ENCODE data around the gene PTF1A. TPM values are rescaled to one million over a fixed set of nuclear protein-coding genes. Genes with fewer than 3 reads are reported as not detected.

PTF1A gene
- total RNA-seq, 2 experiments from 2014 or later: not detected

DNA sequence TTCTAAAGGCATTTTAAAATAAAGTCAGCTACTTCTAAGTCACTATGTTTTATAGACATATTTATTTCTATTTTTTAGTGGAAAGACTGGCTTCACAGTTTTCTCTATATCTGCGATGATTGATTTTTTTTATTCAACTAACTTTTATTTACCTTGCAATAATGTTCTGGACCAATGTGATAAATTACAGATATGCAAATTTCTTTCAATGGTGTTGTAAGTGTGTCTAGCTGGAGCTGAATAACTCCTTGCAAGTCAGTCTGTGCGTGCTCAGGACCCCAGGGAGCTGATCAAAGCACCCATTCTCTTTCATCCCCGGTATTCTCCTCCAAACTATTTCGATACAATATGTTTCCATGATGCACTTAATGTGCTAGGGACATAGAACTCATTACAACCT lies 9.7 kb downstream of the PTF1A start:
- H3K27ac Mint-ChIP-seq: no peak overlapping the region
- H3K36me3 Mint-ChIP-seq (ENCODE audit: low read depth): no peaks in the 10 kb centered on the region

DNA sequence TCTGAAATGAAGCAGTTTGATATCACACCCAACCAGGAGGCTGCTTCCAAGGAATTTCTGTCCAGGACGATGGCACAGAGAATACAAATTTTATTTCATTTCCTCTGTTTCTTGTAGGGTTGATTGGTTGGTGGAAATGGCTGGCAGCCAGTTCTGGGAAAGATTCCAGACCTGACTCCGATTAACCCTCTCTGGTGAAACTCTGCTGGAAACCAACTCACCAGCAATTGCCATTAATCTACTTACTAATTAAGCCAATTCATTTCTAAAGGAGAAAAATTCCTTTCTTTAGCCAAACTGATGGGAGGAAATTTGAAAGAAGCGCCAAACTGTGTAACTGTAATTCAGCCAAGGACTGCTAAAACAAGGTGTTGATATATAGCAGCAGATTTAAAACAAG lies 10.7 kb downstream of the PTF1A start:
- Mint-ChIP-seq H3K4me3 (no peak overlapping the region), H3K27me3 (peaks cover 54% of the 10 kb centered on the region), H3K9me3 (no peaks in the 10 kb centered on the region), H3K36me3 (ENCODE audit: low read depth) (no peaks in the 10 kb centered on the region), H3K27ac (no peak overlapping the region), H3K4me1 (ENCODE audit: low read depth) (no peaks in the 10 kb centered on the region)
- DNase-seq (no peak), ATAC-seq (no peak)
- intact Hi-C loops (cut with micrococcal nuclease): no loop called here
- POLR2A ChIA-PET: no interaction called here
- CTCF ChIA-PET: interaction anchor here (1.8 kb wide), 1 partner anchor 44 kb away, joined by 7 read pairs; no protein-coding TSS in a partner anchor
- TF ChIP-seq, protein P1, sequence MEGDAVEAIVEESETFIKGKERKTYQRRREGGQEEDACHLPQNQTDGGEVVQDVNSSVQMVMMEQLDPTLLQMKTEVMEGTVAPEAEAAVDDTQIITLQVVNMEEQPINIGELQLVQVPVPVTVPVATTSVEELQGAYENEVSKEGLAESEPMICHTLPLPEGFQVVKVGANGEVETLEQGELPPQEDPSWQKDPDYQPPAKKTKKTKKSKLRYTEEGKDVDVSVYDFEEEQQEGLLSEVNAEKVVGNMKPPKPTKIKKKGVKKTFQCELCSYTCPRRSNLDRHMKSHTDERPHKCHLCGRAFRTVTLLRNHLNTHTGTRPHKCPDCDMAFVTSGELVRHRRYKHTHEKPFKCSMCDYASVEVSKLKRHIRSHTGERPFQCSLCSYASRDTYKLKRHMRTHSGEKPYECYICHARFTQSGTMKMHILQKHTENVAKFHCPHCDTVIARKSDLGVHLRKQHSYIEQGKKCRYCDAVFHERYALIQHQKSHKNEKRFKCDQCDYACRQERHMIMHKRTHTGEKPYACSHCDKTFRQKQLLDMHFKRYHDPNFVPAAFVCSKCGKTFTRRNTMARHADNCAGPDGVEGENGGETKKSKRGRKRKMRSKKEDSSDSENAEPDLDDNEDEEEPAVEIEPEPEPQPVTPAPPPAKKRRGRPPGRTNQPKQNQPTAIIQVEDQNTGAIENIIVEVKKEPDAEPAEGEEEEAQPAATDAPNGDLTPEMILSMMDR (IDR thresholded peaks at IDR 0.05): no peak

More for the DNA sequence above, 9.7 kb downstream of the PTF1A start:
- DNase-seq (no peak), ATAC-seq (no peak)
- intact Hi-C loops (cut with micrococcal nuclease): no loop called here
- CTCF ChIA-PET: interaction anchor here (1.3 to 1.8 kb wide), 2 partner anchors 44 to 93 kb away, joined by 3 to 7 read pairs; no protein-coding TSS in a partner anchor
- TF ChIP-seq, protein P1 (IDR thresholded peaks at IDR 0.05): no peak
- Mint-ChIP-seq H3K27me3 (peaks cover 59% of the 10 kb centered on the region), H3K4me1 (ENCODE audit: low read depth) (no peaks in the 10 kb centered on the region), H3K9me3 (no peaks in the 10 kb centered on the region), H3K4me3 (no peak overlapping the region)
- POLR2A ChIA-PET: no interaction called here

DNA sequence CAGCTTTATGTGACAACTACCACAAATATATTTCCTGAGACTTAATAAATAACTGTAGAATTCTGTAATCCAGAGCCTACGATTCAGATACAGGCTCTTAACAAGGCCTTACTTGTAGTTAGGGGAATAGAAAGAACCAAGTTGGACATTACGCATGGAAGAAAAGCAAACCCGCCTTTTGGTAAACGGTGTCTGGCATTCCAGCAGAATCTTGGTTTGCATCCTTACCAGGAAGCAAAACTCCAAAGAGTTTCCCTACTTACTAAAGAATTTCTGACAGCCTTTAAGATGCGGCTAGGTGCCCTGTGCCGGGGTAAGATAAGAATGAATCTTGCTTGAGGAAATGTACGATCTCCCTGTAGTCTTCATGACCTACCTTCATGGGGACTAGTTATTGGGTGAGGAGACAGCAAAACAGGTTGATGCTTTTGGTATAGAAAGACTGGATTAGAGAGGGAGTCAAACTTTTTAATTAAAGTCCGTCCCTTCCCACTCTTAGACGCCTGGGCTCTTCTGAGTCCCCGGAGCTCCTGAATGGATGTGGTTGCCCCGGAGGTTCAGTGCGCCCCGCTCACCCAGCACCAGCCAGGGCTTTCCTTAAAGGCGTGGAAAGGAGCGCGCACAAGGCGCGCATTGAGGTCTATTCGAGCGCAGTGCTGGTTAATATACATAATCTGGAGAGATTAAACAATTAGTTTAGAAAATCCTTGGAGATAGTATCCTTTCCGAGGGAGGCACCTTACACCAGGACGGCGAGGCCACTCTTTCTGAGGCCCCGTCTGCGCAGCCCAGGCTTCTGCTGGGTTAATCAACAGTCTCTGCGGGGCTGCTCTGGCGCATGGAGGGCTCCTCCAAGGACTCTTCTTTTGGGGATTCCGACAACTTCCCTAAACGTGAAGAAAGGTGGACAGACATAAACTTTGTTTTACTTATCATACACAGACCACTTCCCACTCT lies 11.5 kb downstream of the PTF1A start:
- intact Hi-C loops (cut with micrococcal nuclease): no loop called here
- ATAC-seq (no peak), DNase-seq (no peak)
- TF ChIP-seq, protein P1 (IDR thresholded peaks at IDR 0.05): no peak
- Mint-ChIP-seq H3K9me3 (no peaks in the 10 kb centered on the region), H3K36me3 (ENCODE audit: low read depth) (no peaks in the 10 kb centered on the region), H3K4me1 (ENCODE audit: low read depth) (no peaks in the 10 kb centered on the region), H3K4me3 (no peak overlapping the region), H3K27ac (no peak overlapping the region), H3K27me3 (peaks cover 46% of the 10 kb centered on the region)
- ChIA-PET POLR2A (no interaction called here), CTCF (no interaction called here)

DNA sequence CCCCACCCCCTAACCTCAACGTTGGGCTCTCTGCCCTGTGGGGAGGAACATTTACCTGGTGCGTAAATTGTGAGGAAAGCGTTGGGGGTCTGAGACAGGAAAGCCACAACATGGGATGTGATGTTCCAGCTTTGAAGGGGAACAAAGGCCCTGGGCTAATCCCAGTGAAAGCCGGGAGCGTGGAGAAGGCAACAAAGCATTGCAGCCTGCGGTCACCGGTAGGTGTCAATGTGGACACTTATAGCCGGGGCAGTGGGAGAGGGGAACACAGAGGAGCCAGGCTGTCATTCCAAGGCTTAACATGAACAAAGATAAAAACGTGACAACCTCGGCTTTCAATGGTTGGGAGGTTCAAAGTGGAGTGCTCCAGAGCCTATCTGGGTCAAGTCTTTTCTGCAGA lies 12.7 kb downstream of the PTF1A start:
- Mint-ChIP-seq H3K27me3 (peaks cover 47% of the 10 kb centered on the region), H3K4me1 (ENCODE audit: low read depth) (no peaks in the 10 kb centered on the region), H3K9me3 (no peaks in the 10 kb centered on the region), H3K27ac (no peak overlapping the region), H3K4me3 (no peak overlapping the region), H3K36me3 (ENCODE audit: low read depth) (no peaks in the 10 kb centered on the region)
- DNase-seq: no peak
- ChIA-PET POLR2A (no interaction called here), CTCF (no interaction called here)
- TF ChIP-seq, protein P1 (IDR thresholded peaks at IDR 0.05): no peak
- ATAC-seq: no peak
- intact Hi-C loops (cut with micrococcal nuclease): no loop called here

DNA sequence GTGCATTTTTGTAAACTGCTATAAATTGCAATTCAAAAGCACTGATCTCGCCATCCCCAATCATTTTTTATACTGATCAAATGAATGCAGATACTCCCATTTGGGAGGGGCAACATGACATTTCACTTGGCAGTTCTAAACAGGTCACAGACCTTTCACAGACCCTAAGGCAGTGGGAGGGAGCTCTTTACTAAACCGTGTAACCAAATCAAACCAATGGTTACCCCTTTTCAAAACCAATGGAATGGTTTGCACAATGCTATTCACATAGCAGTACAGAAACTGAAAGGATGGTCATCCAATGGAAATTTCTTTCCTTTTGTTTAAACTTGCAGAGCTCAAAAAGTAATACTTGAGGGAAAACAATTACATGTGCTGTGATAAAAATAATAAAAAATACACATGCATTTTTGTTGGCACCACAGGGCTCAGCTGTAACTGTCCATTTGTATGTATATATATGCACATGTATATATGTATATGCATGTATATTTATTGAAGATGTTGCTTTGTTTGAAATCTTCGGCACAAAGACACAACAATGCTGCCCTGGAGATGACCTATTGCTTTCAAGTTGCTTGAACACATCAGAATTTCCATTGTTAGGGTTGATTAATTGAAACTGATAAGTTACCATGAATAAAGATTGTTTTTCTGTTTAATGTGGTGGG lies 14.0 kb downstream of the PTF1A start:
- Mint-ChIP-seq H3K27ac (no peak overlapping the region), H3K4me3 (no peak overlapping the region), H3K36me3 (ENCODE audit: low read depth) (no peaks in the 10 kb centered on the region), H3K9me3 (no peaks in the 10 kb centered on the region), H3K27me3 (peaks cover 39% of the 10 kb centered on the region), H3K4me1 (ENCODE audit: low read depth) (no peaks in the 10 kb centered on the region)
- TF ChIP-seq, protein P1 (IDR thresholded peaks at IDR 0.05): no peak
- POLR2A ChIA-PET: no interaction called here
- CTCF ChIA-PET: interaction anchor here (1.4 kb wide), 1 partner anchor 48 kb away, joined by 3 read pairs; no protein-coding TSS in a partner anchor
- intact Hi-C loops (cut with micrococcal nuclease): no loop called here
- no peak for ATAC-seq
- no peak for DNase-seq

All from activated CD8-positive, alpha-beta T cell treated with anti-CD3 and anti-CD28 coated beads for 36 hours (primary cell).